Measurements from ENCODE around the gene KRT79.
"Not testable (repeated sequence)": the region's sequence is repeated elsewhere in the genome, so short reads cannot be mapped to it uniquely, and the experiment has no call there.

KRT79 gene

DNA sequence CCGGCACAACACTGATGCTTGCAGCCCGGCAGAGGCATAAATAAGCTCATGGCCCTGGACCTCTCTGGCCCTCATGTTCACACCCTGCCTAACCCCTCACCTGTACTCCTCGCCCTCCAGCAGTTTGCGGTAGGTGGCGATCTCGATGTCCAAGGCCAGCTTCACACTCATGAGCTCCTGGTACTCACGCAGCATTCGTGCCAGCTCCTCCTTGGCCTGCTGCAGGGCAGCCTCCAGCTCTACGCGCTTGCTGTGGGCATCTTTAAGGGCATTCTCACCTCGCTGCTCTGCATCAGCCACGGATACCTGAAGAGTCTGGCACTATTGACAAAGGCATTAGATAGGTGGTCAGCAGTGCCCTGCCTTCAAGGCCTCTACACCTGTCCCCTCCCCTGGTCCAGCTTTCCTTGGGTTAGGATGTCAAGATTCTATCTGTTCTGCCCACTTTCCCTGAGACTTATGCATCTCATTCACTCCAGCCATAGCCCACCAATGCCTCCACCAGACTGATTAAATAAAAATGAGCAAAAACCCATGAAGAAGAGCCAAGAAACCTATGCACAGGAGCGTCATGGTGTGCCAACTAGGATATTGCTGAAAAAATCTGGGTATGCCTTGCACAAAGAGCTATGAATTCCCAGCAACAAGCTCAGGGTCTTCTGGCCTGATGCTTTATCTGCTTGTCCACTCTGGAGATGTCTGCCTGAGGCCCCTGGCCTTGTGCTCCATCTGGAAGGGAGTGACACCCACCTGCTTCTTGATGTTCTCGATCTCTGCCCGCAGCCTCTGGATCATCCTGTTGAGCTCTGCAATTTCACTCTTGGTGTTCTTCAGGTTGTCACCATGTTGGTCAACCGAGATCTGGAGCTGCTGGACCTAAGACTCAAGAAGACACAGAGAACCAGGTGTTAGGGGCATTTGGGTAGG is 26.3 kb downstream of the KRT79 start:
- DNase-seq (ENCODE audit: low read depth in 2 of 3, low spot score in 1 of 3): no peak

DNA sequence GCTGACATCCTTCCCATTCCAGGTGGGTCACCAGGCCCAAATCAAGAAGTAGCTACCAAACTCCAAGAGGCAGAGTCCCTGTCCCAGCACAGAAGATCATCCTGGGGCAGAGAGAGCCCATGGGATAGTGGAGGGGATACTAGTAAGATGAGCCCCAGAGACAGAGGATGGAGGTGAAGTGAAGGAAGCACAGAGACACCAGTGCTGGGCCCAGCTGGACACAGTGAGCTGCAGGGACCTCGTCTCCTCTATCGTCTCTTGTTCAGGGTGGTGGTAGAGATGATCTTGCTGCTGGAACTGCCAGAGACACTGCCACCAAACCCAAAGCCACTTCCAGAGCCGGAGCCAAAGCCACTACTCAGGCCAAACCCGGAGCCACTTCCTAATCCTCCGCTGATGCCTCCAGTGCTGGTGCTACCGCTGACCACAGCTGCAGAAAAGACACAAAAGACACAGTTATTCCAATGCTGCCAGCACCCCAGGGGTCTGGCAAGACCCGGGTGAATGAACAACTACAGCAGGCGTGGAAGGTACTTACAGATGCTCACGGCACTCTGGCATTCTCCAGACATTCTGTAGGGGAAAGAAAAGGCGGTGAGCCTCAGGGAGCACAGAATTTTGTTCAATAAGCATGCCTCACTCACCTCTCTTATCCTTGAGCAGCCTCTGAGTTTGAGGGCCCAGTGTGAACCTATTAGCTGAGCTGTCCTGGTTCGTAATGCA is 27.1 kb downstream of the KRT79 start:
- DNase-seq (ENCODE audit: low read depth in 2 of 3, low spot score in 1 of 3): no peak

GRCh38 chr12:52806169-52806811 is 27.8 kb downstream of the KRT79 start:
- no peak for DNase-seq (ENCODE audit: low read depth in 2 of 3, low spot score in 1 of 3)

DNA sequence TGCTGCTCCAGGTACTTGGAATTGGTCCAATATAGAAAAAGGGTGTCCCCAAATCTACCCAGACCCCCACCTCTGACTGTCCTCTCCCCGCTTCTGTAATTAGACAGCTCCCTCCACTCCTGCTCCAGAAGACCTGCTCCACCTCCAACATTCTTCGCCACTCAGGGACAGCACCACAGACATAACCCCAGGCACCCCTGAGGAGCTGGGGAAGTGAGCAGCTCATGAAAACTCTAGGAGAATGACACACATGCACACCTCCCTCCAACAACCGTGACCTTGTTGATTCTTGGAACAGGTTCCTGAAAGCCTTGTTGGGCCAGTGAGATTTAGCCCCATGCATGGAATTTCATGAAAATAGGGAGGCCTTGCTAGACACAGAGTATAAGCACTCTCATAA is 28.4 kb downstream of the KRT79 start:
- DNase-seq (ENCODE audit: low read depth in 2 of 3, low spot score in 1 of 3): no peak

DNA sequence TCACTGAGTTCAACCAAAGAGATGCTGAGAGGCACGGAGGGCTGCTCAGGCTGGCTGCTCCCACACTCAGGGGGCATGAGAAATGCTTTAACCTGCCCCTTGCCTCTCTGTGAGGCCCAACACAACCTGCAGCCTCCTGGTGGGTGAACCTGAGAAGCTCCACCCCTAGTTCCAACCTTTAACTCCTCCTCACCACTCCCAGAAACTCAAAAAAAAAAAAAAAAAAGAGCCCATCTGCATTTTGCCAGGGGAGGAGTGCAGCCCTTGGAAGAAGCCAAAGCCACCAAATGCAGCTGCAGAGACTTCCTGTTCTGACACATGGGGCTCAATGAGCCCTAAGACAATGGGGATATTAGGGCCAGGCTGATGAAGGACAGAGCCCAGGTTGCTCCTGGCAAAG is 29.1 kb downstream of the KRT79 start:
- DNase-seq (ENCODE audit: low read depth in 2 of 3, low spot score in 1 of 3): no peak

DNA sequence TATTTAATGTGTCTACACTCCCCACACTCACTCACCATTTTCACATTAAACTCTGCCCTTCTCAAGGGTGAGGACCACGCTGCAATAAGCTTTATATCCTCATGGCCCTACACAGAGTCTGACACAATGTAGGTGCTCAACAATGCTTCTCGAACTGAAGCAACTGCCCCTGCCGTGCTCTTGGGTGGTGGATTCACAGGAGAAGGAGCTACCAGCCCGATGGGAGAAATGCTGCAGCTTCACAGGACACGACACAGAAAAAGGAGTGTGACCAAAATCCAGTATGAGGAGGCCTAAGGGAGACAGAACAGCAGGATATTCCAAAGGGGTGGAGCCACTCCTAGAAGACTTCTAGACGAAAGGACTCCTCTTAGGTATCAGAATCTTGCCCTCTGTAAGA is 31.7 kb downstream of the KRT79 start:
- DNase-seq (ENCODE audit: low read depth in 2 of 3, low spot score in 1 of 3): no peak

GRCh38 chr12:52801773-52802172 is 32.3 kb downstream of the KRT79 start:
- no peak for DNase-seq (ENCODE audit: low read depth in 2 of 3, low spot score in 1 of 3)

DNA sequence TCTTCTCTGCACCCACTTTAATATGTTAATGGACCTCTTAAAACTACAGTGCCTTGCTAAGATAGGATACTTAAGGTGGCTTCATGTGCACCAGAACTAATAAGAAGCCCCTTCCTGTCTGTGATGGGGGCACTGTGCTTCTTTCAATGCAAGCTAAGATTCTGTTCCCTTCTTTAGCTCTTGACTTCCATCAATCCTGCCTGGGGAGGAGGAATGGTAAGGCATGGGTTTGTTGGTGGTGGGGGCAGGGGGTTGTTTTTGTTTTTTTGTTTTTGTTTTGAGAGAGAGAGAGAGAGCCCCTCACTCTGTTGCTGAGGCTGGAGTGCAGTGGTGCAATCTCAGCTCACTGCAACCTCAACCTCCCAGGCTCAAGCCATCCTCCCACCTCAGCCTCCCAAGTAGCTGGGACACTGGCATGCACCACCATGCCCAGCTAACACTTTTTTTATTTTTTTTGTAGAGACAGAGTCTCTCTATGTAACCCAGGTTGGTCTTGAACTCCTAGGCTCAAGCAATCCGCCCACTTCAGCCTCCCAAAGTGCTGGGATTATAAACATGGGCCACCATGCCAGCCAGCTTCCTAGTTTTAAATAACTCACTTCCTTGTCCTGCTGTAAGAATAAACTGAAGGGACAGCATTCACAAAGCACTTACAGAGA is 33.7 kb downstream of the KRT79 start:
- no peak for DNase-seq (ENCODE audit: low read depth in 2 of 3, low spot score in 1 of 3)

DNA sequence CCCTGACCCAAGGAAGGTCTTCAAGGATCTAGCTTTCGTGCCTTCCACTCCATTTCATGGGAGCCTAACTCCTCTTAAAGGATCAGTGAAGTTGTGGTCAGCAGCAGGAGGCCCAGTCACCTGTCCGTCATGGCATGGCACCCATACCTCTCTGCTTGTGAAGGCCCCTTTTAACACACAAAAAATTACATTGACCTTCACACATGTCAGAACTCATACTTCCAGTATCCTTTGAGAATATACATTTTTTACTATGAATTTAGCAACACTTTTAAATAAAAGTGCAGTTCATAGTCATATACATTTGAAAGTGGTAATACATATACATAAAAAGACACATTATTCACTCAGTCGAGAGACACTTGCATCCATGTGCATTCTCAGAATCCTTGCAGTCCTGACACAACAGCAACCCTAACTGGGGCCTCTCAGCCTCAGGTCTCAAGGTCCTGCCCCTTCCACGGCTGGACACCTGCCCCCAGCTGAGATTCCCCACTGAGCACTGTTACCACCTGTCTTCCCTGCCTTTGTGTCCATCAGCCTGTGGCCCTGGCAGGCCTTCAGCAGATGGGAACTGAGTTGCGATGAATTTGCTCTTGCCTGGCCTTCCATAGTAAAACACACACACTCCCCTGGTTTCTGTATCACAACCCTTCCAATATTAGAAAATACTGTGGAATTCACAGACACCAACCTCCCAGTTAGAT is 34.5 kb downstream of the KRT79 start:
- DNase-seq (ENCODE audit: low read depth in 2 of 3, low spot score in 1 of 3): no peak

- no peak for DNase-seq (ENCODE audit: low read depth in 2 of 3, low spot score in 1 of 3)
Measured at GRCh38 chr12:52798671-52799504, 35.2 kb downstream of the KRT79 start.

DNA sequence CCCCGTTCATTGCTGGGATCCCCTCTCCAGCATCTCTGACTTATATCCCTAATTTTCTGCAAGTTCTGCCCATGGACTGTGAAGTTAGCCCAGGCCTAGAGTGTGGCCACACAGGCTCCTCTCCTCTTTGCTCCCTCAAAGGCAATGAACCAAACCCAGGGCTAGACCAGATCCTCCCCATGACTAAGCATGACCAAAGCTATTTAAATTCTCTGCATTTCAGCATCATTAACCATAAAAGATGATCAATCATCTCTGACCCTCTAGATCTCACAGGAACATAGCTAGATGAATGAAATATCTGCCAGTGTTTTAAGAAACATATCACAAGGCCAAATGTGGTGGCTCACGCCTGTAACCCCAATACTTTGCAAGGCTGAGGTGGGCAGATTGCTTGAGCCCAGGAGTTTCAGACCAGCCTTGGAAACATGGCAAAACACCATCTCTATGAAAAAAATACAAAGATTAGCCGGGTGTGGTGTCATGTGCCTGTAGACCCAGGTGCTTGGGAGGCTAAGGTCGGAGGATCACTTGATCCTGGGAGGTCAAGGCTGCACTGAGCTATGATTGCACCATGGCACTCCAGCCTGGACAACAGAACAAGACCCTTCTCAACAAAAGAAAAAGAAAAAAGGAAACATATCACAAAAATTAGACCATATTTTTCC is 36.0 kb downstream of the KRT79 start:
- DNase-seq (ENCODE audit: low read depth in 2 of 3, low spot score in 1 of 3): no peak

GRCh38 chr12:52797529-52797894 is 36.6 kb downstream of the KRT79 start:
- DNase-seq (ENCODE audit: low read depth in 2 of 3, low spot score in 1 of 3): no peak

GRCh38 chr12:52796839-52797528 is 37.1 kb downstream of the KRT79 start:
- DNase-seq (ENCODE audit: low read depth in 2 of 3, low spot score in 1 of 3): no peak

- no peak for DNase-seq (ENCODE audit: low read depth in 2 of 3, low spot score in 1 of 3)
Measured at GRCh38 chr12:52796429-52796794, 37.7 kb downstream of the KRT79 start.

DNA sequence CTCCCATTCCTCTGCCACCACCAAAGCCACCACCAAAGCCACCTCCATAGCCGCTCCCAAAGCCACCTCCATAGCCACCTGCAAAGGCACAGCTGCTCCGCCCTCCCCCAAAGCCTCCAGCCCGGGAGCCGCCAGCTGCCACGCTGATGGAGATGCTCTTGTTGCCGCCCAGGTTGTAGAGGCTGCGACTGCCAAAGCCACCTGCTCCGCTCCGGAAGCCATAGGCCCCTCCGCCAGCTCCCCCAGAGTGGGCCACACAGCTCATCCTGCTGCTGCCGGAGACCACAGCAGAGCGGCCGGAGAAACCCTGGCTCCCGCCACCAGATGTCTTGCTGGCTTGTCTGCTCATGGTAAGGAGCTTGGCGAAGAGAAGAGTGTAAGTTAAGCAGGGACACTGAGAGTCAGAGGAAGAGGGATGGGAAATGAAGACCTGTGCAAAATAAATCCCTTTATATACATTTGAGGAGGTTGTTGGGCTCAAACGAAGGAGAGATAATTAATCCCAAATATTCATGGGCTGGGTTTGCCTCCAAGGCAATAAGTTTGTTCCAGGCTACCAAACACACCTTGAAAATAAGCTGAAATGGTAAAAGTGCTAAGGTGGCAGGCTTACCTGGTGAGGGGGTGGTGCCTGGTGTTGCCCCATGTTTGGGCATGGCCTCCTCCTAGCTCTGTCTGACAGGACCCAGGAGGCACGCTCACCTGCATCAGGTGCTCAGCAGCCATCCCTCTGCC is 38.2 kb downstream of the KRT79 start, which contains the start of gene KRT3:
Gene KRT3, minus strand, starts transcription at position 424 of the 735 bp plus-strand sequence. Its CDS starts 75 bp downstream, at position 349.
- no peak for DNase-seq (ENCODE audit: low read depth in 2 of 3, low spot score in 1 of 3)

DNA sequence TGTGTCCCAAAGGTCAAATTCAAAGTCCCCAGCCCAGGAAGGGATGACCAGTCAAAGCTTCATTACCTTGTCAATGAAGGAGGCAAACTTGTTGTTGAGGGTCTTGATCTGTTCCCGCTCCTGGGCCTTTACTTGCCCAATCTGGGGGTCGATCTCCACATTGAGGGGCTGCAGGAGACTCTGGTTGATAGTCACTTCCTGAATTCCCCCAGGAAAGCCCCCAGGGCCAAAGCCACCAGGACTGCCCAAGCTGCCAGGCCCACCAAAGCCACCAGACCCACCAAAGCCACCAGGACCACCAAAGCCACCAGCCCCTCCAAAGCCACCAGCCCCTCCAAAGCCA is 38.8 kb downstream of the KRT79 start:
- not testable (repeated sequence) for DNase-seq (ENCODE audit: low read depth in 2 of 3, low spot score in 1 of 3)

GRCh38 chr12:52794479-52795331 is 39.4 kb downstream of the KRT79 start:
- DNase-seq (ENCODE audit: low read depth in 2 of 3, low spot score in 1 of 3): no peak
